T-helper 1 cell (primary cell): Measurements from ENCODE around the gene TMEM271.
"Not testable (repeated sequence)": the region's sequence is repeated elsewhere in the genome, so short reads cannot be mapped to it uniquely, and the experiment has no call there.

Experiments
- DNase-seq, 5 donors: peaks; one replicate each; pipeline ENCODE4 v3.0.0-alpha.2; 2012 to 2020

Gene TMEM271

GRCh38 chr4:561426-561825 is 14.7 kb downstream of the TMEM271 start:
- DNase-seq = no peak

- no peak for DNase-seq
These were observed 15.3 kb downstream of the TMEM271 start for GRCh38 chr4:560731-561291.

- DNase-seq = no peak
These were observed 16.0 kb downstream of the TMEM271 start for GRCh38 chr4:560061-560460.

- DNase-seq = no peak
These were observed 20.4 kb downstream of the TMEM271 start for GRCh38 chr4:555566-556275.

- not testable (repeated sequence) for DNase-seq
These were observed 21.2 kb downstream of the TMEM271 start for GRCh38 chr4:554793-555320.

- DNase-seq = no peak
These were observed 24.1 kb downstream of the TMEM271 start for GRCh38 chr4:552019-552418.

GRCh38 chr4:550268-550667 is 25.8 kb downstream of the TMEM271 start:
- not testable (repeated sequence) for DNase-seq

GRCh38 chr4:548976-549375 is 27.1 kb downstream of the TMEM271 start:
- DNase-seq = no peak

- DNase-seq = no peak
These were observed 30.5 kb downstream of the TMEM271 start for GRCh38 chr4:545612-546011.

GRCh38 chr4:544386-545105 is 31.5 kb downstream of the TMEM271 start:
- DNase-seq = no peak

GRCh38 chr4:541271-541670 is 34.8 kb downstream of the TMEM271 start:
- no peak for DNase-seq

GRCh38 chr4:538542-539142 is 37.5 kb downstream of the TMEM271 start:
- no peak for DNase-seq

- DNase-seq = no peak
These were observed 38.4 kb downstream of the TMEM271 start for GRCh38 chr4:537436-538264.

GRCh38 chr4:536351-536972 is 39.6 kb downstream of the TMEM271 start:
- DNase-seq = no peak

GRCh38 chr4:535924-536281 is 40.2 kb downstream of the TMEM271 start:
- DNase-seq = no peak

- DNase-seq = no peak
These were observed 40.7 kb downstream of the TMEM271 start for GRCh38 chr4:535181-535923.

- DNase-seq = no peak
These were observed 41.4 kb downstream of the TMEM271 start for GRCh38 chr4:534576-535151.

- DNase-seq = no peak
These were observed 42.0 kb downstream of the TMEM271 start for GRCh38 chr4:534101-534575.

GRCh38 chr4:533318-534100 is 42.6 kb downstream of the TMEM271 start:
- DNase-seq = no peak
